Measurements from ENCODE around the gene CDH3. TPM values are rescaled to one million over a fixed set of nuclear protein-coding genes. Genes with fewer than 3 reads are reported as not detected.

Gene CDH3
- total and polyA plus RNA-seq, 8 donors, result 0.30 to 5.2 (median 1.2) TPM

- FAIRE-seq (no peak), DNase-seq (no peak), ATAC-seq (no peak)
- intact Hi-C loops (cut with DNase I), result no loop called here
- WGBS, 2 donors, result 94% methylated on average over 9 of the region's 9 CpGs
- Histone ChIP-seq H3K27me3 (no peaks in the 10 kb centered on the region), H3K4me1 (no peaks in the 10 kb centered on the region), H3K36me3 (no peaks in the 10 kb centered on the region), H3K9me3 (no peaks in the 10 kb centered on the region), H3K4me3 (no peak overlapping the region), H3K27ac (no peak overlapping the region)
- TF ChIP-seq, protein P1, sequence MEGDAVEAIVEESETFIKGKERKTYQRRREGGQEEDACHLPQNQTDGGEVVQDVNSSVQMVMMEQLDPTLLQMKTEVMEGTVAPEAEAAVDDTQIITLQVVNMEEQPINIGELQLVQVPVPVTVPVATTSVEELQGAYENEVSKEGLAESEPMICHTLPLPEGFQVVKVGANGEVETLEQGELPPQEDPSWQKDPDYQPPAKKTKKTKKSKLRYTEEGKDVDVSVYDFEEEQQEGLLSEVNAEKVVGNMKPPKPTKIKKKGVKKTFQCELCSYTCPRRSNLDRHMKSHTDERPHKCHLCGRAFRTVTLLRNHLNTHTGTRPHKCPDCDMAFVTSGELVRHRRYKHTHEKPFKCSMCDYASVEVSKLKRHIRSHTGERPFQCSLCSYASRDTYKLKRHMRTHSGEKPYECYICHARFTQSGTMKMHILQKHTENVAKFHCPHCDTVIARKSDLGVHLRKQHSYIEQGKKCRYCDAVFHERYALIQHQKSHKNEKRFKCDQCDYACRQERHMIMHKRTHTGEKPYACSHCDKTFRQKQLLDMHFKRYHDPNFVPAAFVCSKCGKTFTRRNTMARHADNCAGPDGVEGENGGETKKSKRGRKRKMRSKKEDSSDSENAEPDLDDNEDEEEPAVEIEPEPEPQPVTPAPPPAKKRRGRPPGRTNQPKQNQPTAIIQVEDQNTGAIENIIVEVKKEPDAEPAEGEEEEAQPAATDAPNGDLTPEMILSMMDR (IDR thresholded peaks at IDR 0.05), result no peak
Observed at GRCh38 chr16:68718590-68718989, 73.5 kb downstream of the CDH3 start.

DNA sequence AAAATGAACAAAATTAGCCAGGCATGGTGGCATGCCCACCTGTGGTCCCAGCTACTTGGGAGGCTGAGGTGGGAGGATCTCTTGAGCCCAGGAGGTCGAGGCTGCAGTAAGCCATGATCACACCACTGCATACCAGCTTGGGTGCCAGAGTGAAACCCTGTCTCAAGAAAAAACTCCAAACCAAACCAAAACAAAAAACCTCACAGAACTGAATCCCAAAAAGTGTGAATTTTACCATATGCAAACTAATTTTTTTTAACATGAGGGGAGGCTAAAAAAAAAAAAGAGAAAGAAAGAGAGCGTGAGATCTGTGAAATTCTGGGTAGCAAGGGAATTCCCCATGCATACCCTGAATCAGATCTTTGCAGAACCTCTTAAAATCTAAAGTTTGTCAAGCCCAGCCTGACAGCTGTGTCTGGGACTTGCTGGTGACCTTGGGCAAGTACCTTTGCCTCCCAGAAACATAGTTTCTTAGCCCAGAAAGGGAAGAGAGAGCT is 74.9 kb downstream of the CDH3 start:
- TF ChIP-seq, protein P1 (IDR thresholded peaks at IDR 0.05), result no peak
- WGBS, 2 donors, result 89% methylated on average over 2 of the region's 2 CpGs
- no peak for ATAC-seq

GRCh38 chr16:68722119-68723024 is 77.3 kb downstream of the CDH3 start:
- Histone ChIP-seq H3K36me3 (no peaks in the 10 kb centered on the region), H3K4me3 (no peak overlapping the region), H3K27ac (no peak overlapping the region), H3K4me1 (no peaks in the 10 kb centered on the region), H3K9me3 (no peaks in the 10 kb centered on the region), H3K27me3 (no peaks in the 10 kb centered on the region)
- intact Hi-C loops (cut with DNase I), result no loop called here
- FAIRE-seq (no peak), DNase-seq (no peak), ATAC-seq (peak in 2 of 4 donors; percentile 19 to 25)
- 68 to 76% methylated on average over 12 of the region's 12 CpGs for WGBS, 2 donors
- TF ChIP-seq, protein P1 (IDR thresholded peaks at IDR 0.05), result no peak

More for the DNA sequence above, 74.9 kb downstream of the CDH3 start:
- FAIRE-seq (no peak), DNase-seq (no peak)
- no peaks in the 10 kb centered on the region for H3K4me1 ChIP-seq
- intact Hi-C loops (cut with DNase I), result no loop called here
- no peak overlapping the region for H3K4me3 ChIP-seq
- no peak overlapping the region for H3K27ac ChIP-seq
- H3K36me3 ChIP-seq, result no peaks in the 10 kb centered on the region
- no peaks in the 10 kb centered on the region for H3K27me3 ChIP-seq
- no peaks in the 10 kb centered on the region for H3K9me3 ChIP-seq

DNA sequence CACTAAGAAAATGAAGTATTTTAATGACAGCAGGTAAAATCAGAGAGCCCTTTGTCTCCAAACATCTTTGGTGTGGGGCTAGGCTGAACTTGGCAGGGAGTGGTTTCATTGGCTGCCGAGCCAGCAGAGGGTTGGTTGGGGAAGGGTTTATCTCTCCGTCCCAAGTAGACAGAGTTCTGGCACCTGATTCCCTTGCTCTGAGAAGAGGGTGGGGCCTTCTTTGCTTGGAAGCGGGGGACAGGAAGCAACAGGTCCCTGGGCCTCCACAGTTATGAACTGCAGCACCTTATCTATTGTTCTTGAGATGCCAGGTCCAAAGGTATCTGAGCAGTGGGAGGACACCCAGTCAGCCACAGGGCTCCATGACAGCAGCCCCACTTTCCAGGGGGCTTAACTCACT is 79.7 kb downstream of the CDH3 start:
- Histone ChIP-seq H3K4me3 (no peak overlapping the region), H3K27me3 (no peaks in the 10 kb centered on the region), H3K9me3 (no peaks in the 10 kb centered on the region), H3K36me3 (no peaks in the 10 kb centered on the region), H3K4me1 (no peaks in the 10 kb centered on the region), H3K27ac (no peak overlapping the region)
- FAIRE-seq (no peak), ATAC-seq (peak in 2 of 4 donors; percentile 41 to 45), DNase-seq (no peak)
- 16 to 18% methylated on average over 3 of the region's 3 CpGs for WGBS, 2 donors
- TF ChIP-seq, protein P1 (IDR thresholded peaks at IDR 0.05), result no peak
- intact Hi-C loops (cut with DNase I), result no loop called here

DNA sequence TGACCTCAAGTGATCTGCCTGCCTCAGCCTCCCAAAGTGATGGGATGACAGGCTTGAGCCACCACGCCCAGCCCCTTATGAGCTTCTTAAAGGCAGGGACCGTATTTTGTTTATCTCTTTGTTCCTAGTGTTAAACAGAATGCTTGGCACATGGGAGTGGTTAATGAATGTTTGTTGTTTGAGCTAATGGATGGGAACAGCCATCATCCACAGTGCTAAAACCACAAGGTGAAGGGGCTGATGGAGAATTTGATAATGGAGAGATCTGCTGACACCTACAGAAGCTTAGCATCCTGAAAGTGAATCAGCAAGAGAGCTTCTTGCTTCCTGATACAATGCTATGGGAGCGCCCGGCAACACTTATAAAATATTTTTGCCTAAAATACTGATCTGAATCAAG is 83.4 kb downstream of the CDH3 start:
- WGBS, 2 donors, result 81 to 88% methylated on average over 4 of the region's 4 CpGs
- Histone ChIP-seq H3K27me3 (no peaks in the 10 kb centered on the region), H3K4me1 (peaks cover 7 to 9% (median 8%) of the 10 kb centered on the region in 3 donors), H3K27ac (no peak overlapping the region), H3K9me3 (no peaks in the 10 kb centered on the region), H3K4me3 (no peak overlapping the region), H3K36me3 (no peaks in the 10 kb centered on the region)
- intact Hi-C loops (cut with DNase I), result no loop called here
- no peak for ATAC-seq
- FAIRE-seq, result no peak
- TF ChIP-seq, protein P1 (IDR thresholded peaks at IDR 0.05), result no peak
- no peak for DNase-seq
